Stomach smooth muscle (tissue), 2 donors: ENCODE results near the gene GIMAP2.

Experiments used
- H3K27ac ChIP-seq: one replicate; pipeline ENCODE4 v1.7.0; 2013; ENCODE audit warnings: mild to moderate bottlenecking, low read length, inconsistent platforms
- H3K27me3 ChIP-seq, 2 donors: one replicate each; pipeline ENCODE4 v1.7.0; 2013; ENCODE audit warnings: low read length in 2 of 2; ENCODE audit not compliant: insufficient read depth in 2 of 2, control insufficient read depth in 1 of 2
- H3K36me3 ChIP-seq, 2 donors: one replicate each; pipeline ENCODE4 v1.7.0; 2013; ENCODE audit warnings: low read length in 2 of 2; ENCODE audit not compliant: control insufficient read depth in 2 of 2, insufficient read depth in 2 of 2
- H3K4me1 ChIP-seq: one replicate; pipeline ENCODE4 v1.7.0; 2013; ENCODE audit warnings: low read length; ENCODE audit not compliant: control insufficient read depth, insufficient read depth
- H3K4me3 ChIP-seq, 2 donors: one replicate each; pipeline ENCODE4 v1.7.0; 2013; ENCODE audit warnings: low read length in 2 of 2
- H3K9ac ChIP-seq, 2 donors: one replicate each; pipeline ENCODE4 v1.7.0; 2013; ENCODE audit warnings: low read length in 2 of 2, mild to moderate bottlenecking in 1 of 2
- H3K9me3 ChIP-seq, 2 donors: one replicate each; pipeline ENCODE4 v1.7.0; 2013; ENCODE audit warnings: low read length in 2 of 2; ENCODE audit not compliant: control insufficient read depth in 2 of 2
- donor health status: healthy.
- donor health status: Pancreatic carcinoma.

Gene GIMAP2

GRCh38 chr7:150742286-150742968, 56.9 kb downstream of the GIMAP2 start:
- Histone ChIP-seq H3K36me3 (no peaks in the 10 kb centered on the region), H3K9me3 (no peaks in the 10 kb centered on the region), H3K27me3 (peaks cover 0 to 3% of the 10 kb centered on the region in 2 donors), H3K27ac (no peak overlapping the region), H3K4me3 (no peak overlapping the region), H3K9ac (no peak overlapping the region), H3K4me1 (peaks cover 17% of the 10 kb centered on the region)
